Mammary epithelial cell (primary cell): ENCODE results near the gene GARIN1A.

Source experiments
- CTCF ChIP-seq, 2 donors: IDR thresholded peaks in 1 of 2; conservative IDR thresholded peaks in 1 of 2; 2 replicates each; pipeline ENCODE4 v1.5.1; 2011 to 2012; ENCODE audit warnings: inconsistent platforms in 2 of 2, low read length in 2 of 2, mild to moderate bottlenecking in 2 of 2, control low read depth in 1 of 2, low read depth in 1 of 2; ENCODE audit not compliant: insufficient read depth in 1 of 2; ENCODE audit errors: extremely low read depth in 1 of 2
- EZH2 ChIP-seq: IDR thresholded peaks from 2 replicates; pipeline ENCODE4 v1.6.1; 2012; ENCODE audit warnings: low read length, inconsistent platforms, borderline replicate concordance

DNA sequence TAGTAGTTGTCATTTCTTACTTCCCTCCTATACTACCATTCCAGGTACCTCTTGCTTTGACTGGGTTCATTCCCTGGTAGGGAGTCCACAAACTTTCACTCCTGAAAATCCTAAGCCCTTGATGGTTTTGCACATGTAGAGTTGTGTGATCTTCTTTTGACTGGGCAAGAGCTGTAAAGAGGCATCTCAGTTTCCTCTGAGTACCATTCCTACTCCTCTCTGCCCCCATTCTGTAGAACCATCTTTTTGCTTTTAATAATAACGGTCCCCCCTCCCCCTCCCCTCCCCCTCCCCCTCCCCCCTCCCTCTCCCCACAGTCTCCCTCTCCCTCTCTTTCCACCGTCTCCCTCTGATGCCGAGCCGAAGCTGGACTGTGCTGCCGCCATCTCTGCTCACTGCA lies 16.4 kb downstream of the GARIN1A start:
- TF ChIP-seq CTCF (conservative IDR thresholded peaks at IDR 0.05 in 1 of 2, IDR thresholded peaks at IDR 0.05 in 1 of 2; ENCODE audit: extremely low read depth in 1 of 2, insufficient read depth in 1 of 2, low read depth in 1 of 2, low read length in 2 of 2): no peak
- no peak for TF ChIP-seq EZH2
